Lung (tissue), 12 donors: ENCODE results near the gene C11orf71. TPM values are rescaled to one million over a fixed set of nuclear protein-coding genes. Genes with fewer than 3 reads are reported as not detected.
A peak's percentile ranks its signal among the peaks of the same experiment; 100 is the strongest.

Source experiments
- ATAC-seq: fragments of 200-7000 bp; cut with Tn5 transposase; one replicate; pipeline ENCODE4 v1.9.1; 2020; ENCODE audit warnings: moderate number of reproducible peaks; ENCODE audit not compliant: insufficient read depth, low FRiP score
- DNase-seq, 3 donors: peaks; one replicate each; pipeline ENCODE4 v3.0.0-alpha.2; 2013 to 2017
- H3K27ac ChIP-seq, 2 donors: one replicate each; pipeline ENCODE4 v1.5.1; 2013; ENCODE audit warnings: mild to moderate bottlenecking in 2 of 2, moderate library complexity in 2 of 2, control low read depth in 1 of 2, inconsistent platforms in 1 of 2, low read depth in 1 of 2, low read length in 1 of 2
- H3K27me3 ChIP-seq, 3 donors: one replicate each; pipeline ENCODE4 v1.5.1; 2013; ENCODE audit warnings: low read length in 2 of 3; ENCODE audit not compliant: control insufficient read depth in 3 of 3, insufficient read depth in 3 of 3
- H3K36me3 ChIP-seq, 4 donors: one replicate each; pipeline ENCODE4 v1.5.1; 2013; ENCODE audit warnings: low read length in 4 of 4, mild to moderate bottlenecking in 1 of 4, moderate library complexity in 1 of 4; ENCODE audit not compliant: control insufficient read depth in 4 of 4, insufficient read depth in 4 of 4
- H3K4me1 ChIP-seq, 5 donors: one replicate each; pipeline ENCODE4 v1.5.1; 2013; ENCODE audit warnings: low read length in 5 of 5, mild to moderate bottlenecking in 2 of 5, moderate library complexity in 1 of 5; ENCODE audit not compliant: control insufficient read depth in 5 of 5, insufficient read depth in 5 of 5
- H3K4me3 ChIP-seq: one replicate; pipeline ENCODE4 v1.5.1; 2013; ENCODE audit warnings: mild to moderate bottlenecking, control low read depth, moderate library complexity
- H3K9ac ChIP-seq, 2 donors: one replicate each; pipeline ENCODE4 v1.5.1; 2013; ENCODE audit warnings: low read length in 2 of 2, control low read depth in 1 of 2; ENCODE audit not compliant: insufficient read depth in 1 of 2
- H3K9me3 ChIP-seq, 4 donors: one replicate each; pipeline ENCODE4 v1.5.1; 2013; ENCODE audit warnings: low read length in 3 of 4, mild to moderate bottlenecking in 1 of 4, moderate library complexity in 1 of 4; ENCODE audit not compliant: control insufficient read depth in 4 of 4, insufficient read depth in 3 of 4
- WGBS, 2 donors: extraction: QIAGEN DNeasy Blood & Tissue Kit; methylation state at CpG; one replicate each; pipeline ENCODE4 v1.1.7; 2013; 5-methylcytosine and 5-hydroxymethylcytosine counted together
- polyA plus RNA-seq, 2 donors: library from polyadenylated mRNA; stranded (reverse); fragments of 200-250 nt; gene quantifications; one replicate each; pipeline ENCODE4 v1.2.1, GENCODE V29; 2013
- total RNA-seq, 2 donors: library from RNA; depleted of rRNA in 1 of 2; stranded (reverse); fragments of >200 nt in 1 of 2; gene quantifications; one replicate each; pipeline ENCODE4 v1.2.1, GENCODE V29; 2014 to 2021
- TF ChIP-seq, protein P1 (sequence below): IDR thresholded peaks from 2 replicates; pipeline ENCODE4 v1.5.1; 2012; ENCODE audit warnings: mild to moderate bottlenecking; ENCODE audit errors: control extremely low read depth, extremely low read depth
- donor health status: control.
- donor health status: control.
- donor health status: Bipolar disorder and iron deficiency.
- donor health status: healthy.
- donor health status: DM: yes; HTN: yes; CAD: no.

The C11orf71 gene
- total and polyA plus RNA-seq, 4 donors: 10.1 to 14.4 (median 11.2) TPM

DNA sequence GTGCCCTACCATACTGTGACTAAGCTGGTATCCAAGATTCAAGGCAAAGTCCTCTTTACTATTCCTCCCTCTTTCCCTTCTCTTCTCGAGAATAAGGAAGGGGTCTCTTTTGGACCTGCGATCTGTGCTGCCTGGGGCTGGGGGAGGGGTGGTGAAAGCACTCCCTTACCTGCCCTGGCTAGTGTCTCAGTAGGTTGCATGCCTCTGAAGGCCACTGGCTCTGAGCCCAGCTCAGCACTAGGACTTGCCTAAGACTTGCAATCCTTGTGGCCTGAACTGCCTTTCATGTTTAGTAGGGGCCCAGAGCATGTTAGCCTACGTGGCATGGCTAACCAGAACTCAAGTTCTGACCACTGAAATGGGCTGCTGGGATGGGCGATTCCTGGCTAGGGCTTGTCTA lies 26.0 kb upstream of the C11orf71 start:
- Histone ChIP-seq H3K4me1 (peaks cover 0 to 2% (median 0%) of the 10 kb centered on the region in 5 donors), H3K36me3 (no peaks in the 10 kb centered on the region), H3K9ac (no peak overlapping the region), H3K4me3 (no peak overlapping the region), H3K27me3 (no peaks in the 10 kb centered on the region), H3K27ac (no peak overlapping the region), H3K9me3 (no peaks in the 10 kb centered on the region)
- ATAC-seq: no peak
- TF ChIP-seq, protein P1, sequence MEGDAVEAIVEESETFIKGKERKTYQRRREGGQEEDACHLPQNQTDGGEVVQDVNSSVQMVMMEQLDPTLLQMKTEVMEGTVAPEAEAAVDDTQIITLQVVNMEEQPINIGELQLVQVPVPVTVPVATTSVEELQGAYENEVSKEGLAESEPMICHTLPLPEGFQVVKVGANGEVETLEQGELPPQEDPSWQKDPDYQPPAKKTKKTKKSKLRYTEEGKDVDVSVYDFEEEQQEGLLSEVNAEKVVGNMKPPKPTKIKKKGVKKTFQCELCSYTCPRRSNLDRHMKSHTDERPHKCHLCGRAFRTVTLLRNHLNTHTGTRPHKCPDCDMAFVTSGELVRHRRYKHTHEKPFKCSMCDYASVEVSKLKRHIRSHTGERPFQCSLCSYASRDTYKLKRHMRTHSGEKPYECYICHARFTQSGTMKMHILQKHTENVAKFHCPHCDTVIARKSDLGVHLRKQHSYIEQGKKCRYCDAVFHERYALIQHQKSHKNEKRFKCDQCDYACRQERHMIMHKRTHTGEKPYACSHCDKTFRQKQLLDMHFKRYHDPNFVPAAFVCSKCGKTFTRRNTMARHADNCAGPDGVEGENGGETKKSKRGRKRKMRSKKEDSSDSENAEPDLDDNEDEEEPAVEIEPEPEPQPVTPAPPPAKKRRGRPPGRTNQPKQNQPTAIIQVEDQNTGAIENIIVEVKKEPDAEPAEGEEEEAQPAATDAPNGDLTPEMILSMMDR: no peak
- DNase-seq: no peak
- 93 to 95% methylated on average over 4 of the region's 4 CpGs for WGBS, 2 donors

DNA sequence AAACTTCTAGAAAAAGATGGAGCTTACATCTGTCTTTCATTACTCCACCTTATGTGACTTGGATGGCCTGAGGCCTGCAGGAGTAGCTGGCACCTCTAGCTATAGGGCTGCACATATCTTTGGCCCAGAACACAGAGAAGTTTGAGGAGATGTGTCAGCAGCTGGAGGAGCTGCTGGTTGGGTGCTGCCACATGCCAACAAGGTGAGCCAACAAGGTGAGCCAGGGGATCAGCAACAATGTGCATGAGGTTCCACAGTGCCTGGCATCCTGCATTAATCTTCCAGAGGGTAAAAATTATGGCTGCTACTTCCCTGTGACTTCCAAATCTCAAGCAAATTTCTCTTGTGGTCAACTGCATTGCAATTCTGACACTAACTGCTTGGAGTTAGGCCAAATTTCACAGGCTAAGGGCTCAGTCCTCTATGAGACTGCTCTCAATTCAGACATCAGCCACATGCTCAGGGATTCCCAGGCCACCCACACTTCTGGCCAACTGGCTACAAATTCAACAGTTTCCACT lies 16.2 kb upstream of the C11orf71 start:
- H3K9ac ChIP-seq: no peak overlapping the region
- H3K4me3 ChIP-seq: no peak overlapping the region
- DNase-seq (peak in 2 of 3 donors; percentile 7 to 32), ATAC-seq (no peak)
- peaks cover 0 to 8% (median 1%) of the 10 kb centered on the region in 4 donors for H3K36me3 ChIP-seq
- no peaks in the 10 kb centered on the region for H3K27me3 ChIP-seq
- no peak overlapping the region for H3K27ac ChIP-seq
- no peaks in the 10 kb centered on the region for H3K9me3 ChIP-seq
- no peaks in the 10 kb centered on the region for H3K4me1 ChIP-seq
- TF ChIP-seq, protein P1: no peak

DNA sequence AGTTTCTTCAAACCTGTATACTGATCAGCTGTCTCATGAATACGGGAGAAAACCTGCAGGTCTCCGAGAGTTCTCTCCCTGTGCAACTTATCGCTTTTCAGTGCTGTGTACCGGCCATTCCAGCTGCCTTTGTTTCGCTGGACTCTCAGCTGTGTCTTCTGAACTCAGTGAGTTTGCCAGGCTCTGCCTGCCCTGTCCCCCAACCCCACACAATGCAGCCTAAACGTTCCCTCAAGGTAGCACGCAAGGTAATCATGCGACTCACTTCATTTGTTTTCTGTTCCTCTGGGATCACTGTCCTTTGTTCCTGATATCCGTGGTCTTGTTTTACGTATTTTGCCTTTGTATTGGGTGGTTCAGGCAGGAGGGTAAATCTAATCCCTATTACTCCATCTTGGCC lies 13.6 kb upstream of the C11orf71 start:
- H3K27ac ChIP-seq: no peak overlapping the region
- TF ChIP-seq, protein P1: no peak
- WGBS, 2 donors: 90 to 95% methylated on average over 10 of the region's 10 CpGs
- no peaks in the 10 kb centered on the region for H3K9me3 ChIP-seq
- H3K9ac ChIP-seq: no peak overlapping the region
- no peaks in the 10 kb centered on the region for H3K27me3 ChIP-seq
- ATAC-seq: no peak
- H3K36me3 ChIP-seq: peaks cover 6 to 9% (median 7%) of the 10 kb centered on the region in 4 donors
- DNase-seq: no peak
- no peak overlapping the region for H3K4me3 ChIP-seq
- H3K4me1 ChIP-seq: no peaks in the 10 kb centered on the region

DNA sequence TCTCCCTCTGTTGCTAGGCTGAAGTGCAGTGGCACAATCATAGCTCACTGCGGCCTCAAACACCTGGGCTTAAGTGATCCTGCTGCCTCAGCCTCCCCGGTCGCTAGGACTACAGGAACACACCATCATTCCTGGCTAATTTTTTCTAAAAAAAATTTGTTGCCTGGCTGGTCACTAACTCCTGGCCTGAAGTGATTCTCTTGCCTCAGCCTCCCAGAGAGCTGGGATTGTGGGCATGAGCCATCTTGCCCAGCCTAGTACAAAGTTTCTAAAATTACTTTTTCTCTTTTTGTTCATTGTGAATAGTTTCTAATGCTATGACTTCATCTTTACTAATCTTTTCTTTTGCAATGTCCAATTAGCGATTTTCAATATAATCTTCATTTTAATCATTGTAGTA lies 12.6 kb upstream of the C11orf71 start:
- WGBS, 2 donors: 97 to 100% methylated on average over 4 of the region's 4 CpGs
- Histone ChIP-seq H3K9ac (no peak overlapping the region), H3K27me3 (no peaks in the 10 kb centered on the region), H3K27ac (no peak overlapping the region), H3K4me1 (no peaks in the 10 kb centered on the region), H3K36me3 (peaks cover 6 to 10% (median 8%) of the 10 kb centered on the region in 4 donors), H3K9me3 (no peaks in the 10 kb centered on the region), H3K4me3 (no peak overlapping the region)
- ATAC-seq (no peak), DNase-seq (no peak)
- TF ChIP-seq, protein P1: no peak
